Astrocyte (in vitro differentiated cells and primary cell): ENCODE results near the gene EFL1.

Source experiments
- CTCF ChIP-seq: IDR thresholded peaks from 2 replicates; pipeline ENCODE4 v1.5.1; 2011; ENCODE audit warnings: low read depth, mild to moderate bottlenecking, inconsistent platforms, low read length, moderate library complexity; ENCODE audit not compliant: insufficient read depth
- EZH2 ChIP-seq: IDR thresholded peaks from 2 replicates; pipeline ENCODE4 v1.6.1; 2012; ENCODE audit warnings: mild to moderate bottlenecking, low read length, inconsistent platforms; ENCODE audit not compliant: insufficient read depth

DNA sequence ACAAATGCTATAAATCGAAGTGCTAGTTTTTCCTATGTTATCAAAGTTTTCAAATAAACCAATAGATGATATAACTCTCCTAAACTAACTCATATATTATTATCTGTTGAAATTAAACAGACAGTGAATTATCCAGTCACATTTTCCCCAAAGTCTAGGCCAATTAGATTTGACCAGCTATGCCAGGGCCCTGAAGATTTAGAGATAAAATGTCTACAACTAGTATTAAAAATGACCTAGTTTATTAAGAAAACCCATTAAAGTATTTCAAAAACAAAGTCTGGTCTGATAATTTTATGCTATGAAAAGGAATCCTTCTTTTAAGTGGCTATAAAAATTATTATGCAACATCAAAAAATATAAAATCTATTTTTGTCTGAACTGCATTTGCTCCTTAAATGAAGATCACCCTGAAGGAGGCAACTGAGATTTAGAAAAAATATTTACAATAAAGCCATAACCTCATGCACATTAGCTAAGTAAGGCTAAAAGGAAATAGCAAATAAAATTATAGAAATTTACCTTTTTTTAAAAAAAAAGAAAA is 133.3 kb downstream of the EFL1 start:
- TF ChIP-seq EZH2 (no peak), CTCF (no peak)
